Lung (tissue), 13 donors: ENCODE results near the gene SMIM28. TPM values are rescaled to one million over a fixed set of nuclear protein-coding genes. Genes with fewer than 3 reads are reported as not detected.

Experiments used
- ATAC-seq: fragments of 200-7000 bp; cut with Tn5 transposase; one replicate; pipeline ENCODE4 v1.9.1; 2020; ENCODE audit warnings: moderate number of reproducible peaks; ENCODE audit not compliant: insufficient read depth, low FRiP score
- DNase-seq, 3 donors: peaks; one replicate each; pipeline ENCODE4 v3.0.0-alpha.2; 2013 to 2017
- H3K27ac ChIP-seq, 2 donors: one replicate each; pipeline ENCODE4 v1.5.1; 2013; ENCODE audit warnings: mild to moderate bottlenecking in 2 of 2, moderate library complexity in 2 of 2, control low read depth in 1 of 2, inconsistent platforms in 1 of 2, low read depth in 1 of 2, low read length in 1 of 2
- H3K27me3 ChIP-seq, 3 donors: one replicate each; pipeline ENCODE4 v1.5.1; 2013; ENCODE audit warnings: low read length in 2 of 3; ENCODE audit not compliant: control insufficient read depth in 3 of 3, insufficient read depth in 3 of 3
- H3K36me3 ChIP-seq, 4 donors: one replicate each; pipeline ENCODE4 v1.5.1; 2013; ENCODE audit warnings: low read length in 4 of 4, mild to moderate bottlenecking in 1 of 4, moderate library complexity in 1 of 4; ENCODE audit not compliant: control insufficient read depth in 4 of 4, insufficient read depth in 4 of 4
- H3K4me1 ChIP-seq, 5 donors: one replicate each; pipeline ENCODE4 v1.5.1; 2013; ENCODE audit warnings: low read length in 5 of 5, mild to moderate bottlenecking in 2 of 5, moderate library complexity in 1 of 5; ENCODE audit not compliant: control insufficient read depth in 5 of 5, insufficient read depth in 5 of 5
- H3K4me3 ChIP-seq: one replicate; pipeline ENCODE4 v1.5.1; 2013; ENCODE audit warnings: mild to moderate bottlenecking, control low read depth, moderate library complexity
- H3K9ac ChIP-seq, 2 donors: one replicate each; pipeline ENCODE4 v1.5.1; 2013; ENCODE audit warnings: low read length in 2 of 2, control low read depth in 1 of 2; ENCODE audit not compliant: insufficient read depth in 1 of 2
- H3K9me3 ChIP-seq, 4 donors: one replicate each; pipeline ENCODE4 v1.5.1; 2013; ENCODE audit warnings: low read length in 3 of 4, mild to moderate bottlenecking in 1 of 4, moderate library complexity in 1 of 4; ENCODE audit not compliant: control insufficient read depth in 4 of 4, insufficient read depth in 3 of 4
- CTCF ChIP-seq: IDR thresholded peaks from 2 replicates; pipeline ENCODE4 v1.5.1; 2012; ENCODE audit warnings: mild to moderate bottlenecking; ENCODE audit errors: control extremely low read depth, extremely low read depth
- WGBS, 2 donors: extraction: QIAGEN DNeasy Blood & Tissue Kit; methylation state at CpG; one replicate each; pipeline ENCODE4 v1.1.7; 2013; 5-methylcytosine and 5-hydroxymethylcytosine counted together
- polyA plus RNA-seq, 2 donors: library from polyadenylated mRNA; stranded (reverse); fragments of 200-250 nt; gene quantifications; one replicate each; pipeline ENCODE4 v1.2.1, GENCODE V29; 2013
- small RNA-seq: library from RNA; depleted of rRNA; stranded (forward); fragments of <200 nt; gene quantifications from one replicate; pipeline ENCODE3, GENCODE V24; 2014; ENCODE audit warnings: low replicate concordance
- total RNA-seq, 2 donors: library from RNA; depleted of rRNA in 1 of 2; stranded (reverse); fragments of >200 nt in 1 of 2; gene quantifications; one replicate each; pipeline ENCODE4 v1.2.1, GENCODE V29; 2014 to 2021
- donor health status: control.
- donor health status: control.
- donor health status: Bipolar disorder and iron deficiency.
- donor health status: healthy.
- donor health status: DM: yes; HTN: yes; CAD: no.

The SMIM28 gene
- total and polyA plus RNA-seq, 4 donors: not detected

DNA sequence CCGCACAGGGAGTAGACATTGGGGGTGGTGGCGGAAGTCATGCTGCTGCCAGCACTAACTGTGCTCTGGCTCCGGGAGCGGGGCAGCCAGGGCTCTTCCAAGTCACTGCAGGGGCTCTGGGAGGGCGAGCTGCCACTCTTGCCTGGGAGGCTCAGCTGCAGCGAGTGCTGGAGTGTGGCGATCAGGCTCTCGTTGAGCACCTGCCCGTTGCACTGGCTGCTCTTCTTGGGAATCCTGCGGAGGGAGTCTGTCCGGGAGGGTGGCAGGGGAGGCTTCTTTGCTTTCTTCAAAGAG is 54.3 kb downstream of the SMIM28 start:
- no peak overlapping the region for H3K27ac ChIP-seq
- H3K27me3 ChIP-seq: no peaks in the 10 kb centered on the region
- H3K4me1 ChIP-seq: peaks cover 0 to 16% (median 3%) of the 10 kb centered on the region in 5 donors
- no peak overlapping the region for H3K4me3 ChIP-seq
- no peak overlapping the region for H3K9ac ChIP-seq
- no peak for DNase-seq
- no peak for ATAC-seq
- WGBS, 2 donors: 92 to 94% methylated on average over 11 of the region's 11 CpGs
- H3K36me3 ChIP-seq: peaks cover 0 to 14% (median 4%) of the 10 kb centered on the region in 4 donors
- no peaks in the 10 kb centered on the region for H3K9me3 ChIP-seq
- TF ChIP-seq CTCF: no peak

Small RNA genes lying within 50 kb of the gene (small RNA-seq; reads per million reads assigned to genes)
- gene AL031003.1: not detected

Other genes starting within 250 kb of the SMIM28 start
- gene ARFGEF3, start 216.0 kb upstream of the SMIM28 start, total RNA-seq: 10 to 100 TPM; 20.5 to 28.1 TPM
- gene ARFGEF3, start 216.0 kb upstream of the SMIM28 start, polyA plus RNA-seq: 1 to 10 TPM; 4.7 to 7.6 TPM
- not detected for gene PBOV1, start 159.4 kb upstream of the SMIM28 start, total RNA-seq
- gene PBOV1, start 159.4 kb upstream of the SMIM28 start, polyA plus RNA-seq: under 1 TPM in 1 of 2 donors, not detected in 1; 0.04 TPM
- 10 to 100 TPM; 14.4 to 56.9 TPM for gene HEBP2, start 26.3 kb downstream of the SMIM28 start, total RNA-seq
- gene HEBP2, start 26.3 kb downstream of the SMIM28 start, polyA plus RNA-seq: 10 to 100 TPM; 21.1 to 30.4 TPM
- gene NHSL1, start 121.6 kb downstream of the SMIM28 start, total RNA-seq: 10 to 100 TPM; 46.4 to 53.7 TPM
- 10 to 100 TPM in 1 of 2 donors, 1 to 10 TPM in 1; 5.2 to 14.4 TPM for gene NHSL1, start 121.6 kb downstream of the SMIM28 start, polyA plus RNA-seq